ENCODE measurements around the gene PPP1R26.

The PPP1R26 gene

DNA sequence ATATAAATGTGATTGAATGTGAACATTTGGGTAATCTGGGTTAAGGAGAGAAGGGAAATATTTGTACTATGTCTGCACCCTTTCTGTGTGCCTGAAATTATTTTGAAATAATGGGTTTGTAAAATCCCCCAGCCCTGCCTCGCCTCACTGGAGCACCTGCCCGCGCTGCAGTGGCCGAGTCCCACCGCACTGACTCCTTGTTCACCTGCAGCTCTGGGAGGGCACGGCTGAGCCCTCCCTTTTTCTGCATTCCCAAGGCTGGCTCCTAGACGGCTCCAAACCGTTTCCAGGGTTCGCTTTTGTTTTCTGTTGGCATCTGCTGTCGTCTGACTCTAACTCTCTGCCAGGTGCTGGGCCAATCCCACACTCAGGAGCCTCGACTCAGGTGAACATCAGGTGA is 17.6 kb upstream of the PPP1R26 start:
- H3K4me1 ChIP-seq (ENCODE audit: control insufficient read depth in 1 of 2, insufficient read depth in 2 of 2, low read length in 2 of 2) = no peaks in the 10 kb centered on the region
- no peak overlapping the region for H3K4me3 ChIP-seq (ENCODE audit: low read depth in 1 of 2, low read length in 2 of 2)
- H3K9me3 ChIP-seq (ENCODE audit: control insufficient read depth in 1 of 2, low read length in 2 of 2) = no peaks in the 10 kb centered on the region

GRCh38 chr9:135463140-135463539 is 16.4 kb upstream of the PPP1R26 start:
- Histone ChIP-seq H3K27me3 (ENCODE audit: control insufficient read depth in 1 of 2, insufficient read depth in 2 of 2, low read length in 2 of 2) (no peaks in the 10 kb centered on the region), H3K36me3 (ENCODE audit: control insufficient read depth in 1 of 2, insufficient read depth in 2 of 2, low read length in 2 of 2) (no peaks in the 10 kb centered on the region), H3K4me1 (ENCODE audit: control insufficient read depth in 1 of 2, insufficient read depth in 2 of 2, low read length in 2 of 2) (no peaks in the 10 kb centered on the region), H3K9ac (ENCODE audit: low read depth in 1 of 2, low read length in 2 of 2) (no peak overlapping the region), H3K27ac (ENCODE audit: low read depth, low read length) (no peak overlapping the region), H3K9me3 (ENCODE audit: control insufficient read depth in 1 of 2, low read length in 2 of 2) (no peaks in the 10 kb centered on the region), H3K4me3 (ENCODE audit: low read depth in 1 of 2, low read length in 2 of 2) (no peak overlapping the region)

More for the DNA sequence above, 17.6 kb upstream of the PPP1R26 start:
- Histone ChIP-seq H3K9ac (ENCODE audit: low read depth in 1 of 2, low read length in 2 of 2) (no peak overlapping the region), H3K27me3 (ENCODE audit: control insufficient read depth in 1 of 2, insufficient read depth in 2 of 2, low read length in 2 of 2) (peaks cover 0 to under 1% of the 10 kb centered on the region in 2 donors), H3K36me3 (ENCODE audit: control insufficient read depth in 1 of 2, insufficient read depth in 2 of 2, low read length in 2 of 2) (no peaks in the 10 kb centered on the region), H3K27ac (ENCODE audit: low read depth, low read length) (no peak overlapping the region)

- H3K4me3 ChIP-seq (ENCODE audit: low read depth in 1 of 2, low read length in 2 of 2) = no peak overlapping the region
- no peak overlapping the region for H3K9ac ChIP-seq (ENCODE audit: low read depth in 1 of 2, low read length in 2 of 2)
- H3K27me3 ChIP-seq (ENCODE audit: control insufficient read depth in 1 of 2, insufficient read depth in 2 of 2, low read length in 2 of 2) = no peaks in the 10 kb centered on the region
- no peaks in the 10 kb centered on the region for H3K9me3 ChIP-seq (ENCODE audit: control insufficient read depth in 1 of 2, low read length in 2 of 2)
- H3K4me1 ChIP-seq (ENCODE audit: control insufficient read depth in 1 of 2, insufficient read depth in 2 of 2, low read length in 2 of 2) = peaks cover 0 to under 1% of the 10 kb centered on the region in 2 donors
- H3K27ac ChIP-seq (ENCODE audit: low read depth, low read length) = no peak overlapping the region
- H3K36me3 ChIP-seq (ENCODE audit: control insufficient read depth in 1 of 2, insufficient read depth in 2 of 2, low read length in 2 of 2) = no peaks in the 10 kb centered on the region
These were observed 15.4 kb upstream of the PPP1R26 start for GRCh38 chr9:135464181-135464580.

DNA sequence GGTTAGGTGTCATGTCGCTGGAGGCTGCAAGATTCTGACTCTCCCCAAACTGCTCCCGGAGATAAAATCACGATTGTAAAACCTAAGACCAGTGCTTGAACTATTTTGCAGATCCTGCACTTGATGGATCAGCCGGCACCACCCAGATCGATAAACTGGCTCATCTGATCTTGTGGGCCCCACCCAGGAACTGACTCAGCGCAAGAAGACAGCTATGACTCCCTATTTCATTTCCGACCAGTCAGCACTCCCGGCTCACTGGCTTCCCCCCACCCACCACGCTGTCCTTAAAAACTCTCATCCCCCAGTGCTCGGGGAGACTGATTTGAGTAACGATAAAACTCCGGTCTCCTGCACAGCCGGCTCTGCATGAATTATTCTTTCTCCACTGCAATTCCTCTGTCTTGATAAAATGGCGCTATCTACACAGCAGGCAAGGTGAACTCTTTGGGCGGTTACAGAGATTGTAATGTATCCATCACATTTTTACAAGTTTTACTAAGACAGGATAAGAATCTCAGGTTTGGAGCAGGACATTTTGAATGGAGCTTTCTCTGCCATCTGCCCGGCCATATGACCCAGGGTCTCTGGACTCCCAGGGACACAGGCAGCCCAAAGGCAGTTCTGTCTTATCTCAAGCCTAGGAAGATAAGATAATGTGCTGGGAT is 10.6 kb upstream of the PPP1R26 start:
- peaks cover 0 to 4% of the 10 kb centered on the region in 2 donors for H3K27me3 ChIP-seq (ENCODE audit: control insufficient read depth in 1 of 2, insufficient read depth in 2 of 2, low read length in 2 of 2)
- H3K36me3 ChIP-seq (ENCODE audit: control insufficient read depth in 1 of 2, insufficient read depth in 2 of 2, low read length in 2 of 2) = no peaks in the 10 kb centered on the region
- peaks cover 0 to 3% of the 10 kb centered on the region in 2 donors for H3K4me1 ChIP-seq (ENCODE audit: control insufficient read depth in 1 of 2, insufficient read depth in 2 of 2, low read length in 2 of 2)
- no peak overlapping the region for H3K27ac ChIP-seq (ENCODE audit: low read depth, low read length)
- no peak overlapping the region for H3K9ac ChIP-seq (ENCODE audit: low read depth in 1 of 2, low read length in 2 of 2)
- peak overlapping the region in 1 of 2 donors; percentile 43 for H3K4me3 ChIP-seq (ENCODE audit: low read depth in 1 of 2, low read length in 2 of 2)
- no peaks in the 10 kb centered on the region for H3K9me3 ChIP-seq (ENCODE audit: control insufficient read depth in 1 of 2, low read length in 2 of 2)

DNA sequence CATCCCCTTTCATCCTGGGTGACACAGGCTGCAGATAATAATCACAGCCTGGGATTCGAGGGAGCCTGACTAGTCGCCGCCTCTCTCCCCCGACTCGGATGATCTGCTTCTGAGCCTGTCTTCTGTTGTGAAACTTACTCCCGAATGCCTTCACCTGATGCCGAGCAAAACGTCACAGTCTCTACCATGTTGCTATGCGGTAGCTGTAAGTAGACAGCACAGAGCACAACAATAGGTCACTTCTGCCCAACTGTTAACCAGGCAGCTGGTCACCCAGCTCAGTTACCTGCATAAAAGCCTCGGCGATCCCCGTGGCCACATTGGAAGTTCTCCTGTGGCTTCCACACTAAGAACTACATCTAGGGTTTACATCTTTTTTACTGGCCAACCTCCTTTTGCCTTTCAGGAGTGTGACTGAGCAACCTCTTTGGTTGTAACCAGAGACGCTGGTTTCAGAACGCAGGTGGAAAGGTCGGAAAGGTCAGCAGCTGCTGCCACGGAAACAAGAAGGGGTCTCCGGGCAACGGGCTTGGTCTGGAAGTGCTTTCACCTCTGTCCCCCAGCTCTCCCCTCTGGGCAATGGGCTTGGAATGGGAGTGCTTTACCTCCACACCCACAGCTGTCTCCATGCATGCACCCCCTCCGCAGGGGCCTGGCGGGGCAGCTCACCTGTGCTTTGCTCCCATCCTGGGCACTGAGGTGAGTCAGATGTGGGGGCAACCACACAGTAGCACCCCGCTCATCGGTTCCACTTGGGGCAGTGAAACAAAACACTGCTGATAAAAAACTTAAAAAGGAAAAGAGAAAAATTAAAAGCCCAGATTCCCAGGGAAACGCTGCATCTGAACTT is 7.6 kb upstream of the PPP1R26 start:
- no peak overlapping the region for H3K9ac ChIP-seq (ENCODE audit: low read depth in 1 of 2, low read length in 2 of 2)
- H3K9me3 ChIP-seq (ENCODE audit: control insufficient read depth in 1 of 2, low read length in 2 of 2) = no peaks in the 10 kb centered on the region
- H3K36me3 ChIP-seq (ENCODE audit: control insufficient read depth in 1 of 2, insufficient read depth in 2 of 2, low read length in 2 of 2) = no peaks in the 10 kb centered on the region
- peaks cover 0 to 4% of the 10 kb centered on the region in 2 donors for H3K27me3 ChIP-seq (ENCODE audit: control insufficient read depth in 1 of 2, insufficient read depth in 2 of 2, low read length in 2 of 2)
- H3K4me1 ChIP-seq (ENCODE audit: control insufficient read depth in 1 of 2, insufficient read depth in 2 of 2, low read length in 2 of 2) = peaks cover 0 to 3% of the 10 kb centered on the region in 2 donors
- no peak overlapping the region for H3K4me3 ChIP-seq (ENCODE audit: low read depth in 1 of 2, low read length in 2 of 2)
- H3K27ac ChIP-seq (ENCODE audit: low read depth, low read length) = no peak overlapping the region

GRCh38 chr9:135473972-135474543 is 5.5 kb upstream of the PPP1R26 start:
- H3K27me3 ChIP-seq (ENCODE audit: control insufficient read depth in 1 of 2, insufficient read depth in 2 of 2, low read length in 2 of 2) = peaks cover 0 to 4% of the 10 kb centered on the region in 2 donors
- no peaks in the 10 kb centered on the region for H3K36me3 ChIP-seq (ENCODE audit: control insufficient read depth in 1 of 2, insufficient read depth in 2 of 2, low read length in 2 of 2)
- no peak overlapping the region for H3K9ac ChIP-seq (ENCODE audit: low read depth in 1 of 2, low read length in 2 of 2)
- peaks cover 3 to 4% of the 10 kb centered on the region in 2 donors for H3K4me1 ChIP-seq (ENCODE audit: control insufficient read depth in 1 of 2, insufficient read depth in 2 of 2, low read length in 2 of 2)
- H3K9me3 ChIP-seq (ENCODE audit: control insufficient read depth in 1 of 2, low read length in 2 of 2) = no peaks in the 10 kb centered on the region
- H3K27ac ChIP-seq (ENCODE audit: low read depth, low read length) = no peak overlapping the region
- no peak overlapping the region for H3K4me3 ChIP-seq (ENCODE audit: low read depth in 1 of 2, low read length in 2 of 2)

GRCh38 chr9:135474915-135475314 is 4.7 kb upstream of the PPP1R26 start:
- Histone ChIP-seq H3K36me3 (ENCODE audit: control insufficient read depth in 1 of 2, insufficient read depth in 2 of 2, low read length in 2 of 2) (no peaks in the 10 kb centered on the region), H3K4me1 (ENCODE audit: control insufficient read depth in 1 of 2, insufficient read depth in 2 of 2, low read length in 2 of 2) (peaks cover 0 to 4% of the 10 kb centered on the region in 2 donors), H3K27ac (ENCODE audit: low read depth, low read length) (no peak overlapping the region), H3K9me3 (ENCODE audit: control insufficient read depth in 1 of 2, low read length in 2 of 2) (no peaks in the 10 kb centered on the region), H3K27me3 (ENCODE audit: control insufficient read depth in 1 of 2, insufficient read depth in 2 of 2, low read length in 2 of 2) (peaks cover 0 to 4% of the 10 kb centered on the region in 2 donors), H3K4me3 (ENCODE audit: low read depth in 1 of 2, low read length in 2 of 2) (no peak overlapping the region), H3K9ac (ENCODE audit: low read depth in 1 of 2, low read length in 2 of 2) (no peak overlapping the region)

DNA sequence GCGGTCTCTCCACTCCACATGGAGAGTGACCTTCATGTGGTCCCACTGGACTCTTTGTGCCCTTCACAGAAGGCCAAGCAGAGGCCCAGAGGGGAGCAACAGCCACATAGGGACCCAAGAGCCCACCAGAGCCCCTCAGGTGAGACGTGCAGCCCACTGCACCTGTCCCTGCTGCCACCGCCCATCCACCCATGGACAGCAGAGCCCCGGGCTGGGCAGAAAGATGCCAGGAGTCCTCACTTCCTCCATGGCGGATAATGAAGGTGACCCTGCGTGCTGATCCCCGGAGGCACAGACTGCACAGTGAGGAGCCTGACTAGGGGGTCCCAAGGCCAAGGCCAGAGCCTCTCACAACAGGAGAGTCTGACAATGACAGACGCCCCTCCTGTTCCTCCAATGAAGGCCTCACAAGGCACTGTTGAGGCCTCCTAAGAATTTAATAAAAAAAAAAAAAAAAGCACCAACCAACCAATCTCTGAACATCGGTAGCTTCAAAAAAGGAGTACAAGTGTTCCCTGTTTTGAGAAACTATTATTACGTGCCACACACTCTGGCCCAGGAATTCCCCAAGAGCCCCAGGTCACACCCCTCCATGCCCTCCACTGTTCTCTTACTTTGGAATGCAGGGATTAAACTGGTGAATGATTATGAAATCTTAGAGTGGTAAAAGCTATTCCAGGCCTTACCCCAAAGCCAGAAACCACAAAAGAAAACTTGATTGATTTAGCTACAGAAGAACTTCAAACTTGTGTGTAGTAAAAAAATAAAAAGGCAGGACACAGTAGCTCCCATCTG is 2.8 kb upstream of the PPP1R26 start:
- H3K9ac ChIP-seq (ENCODE audit: low read depth in 1 of 2, low read length in 2 of 2) = no peak overlapping the region
- H3K27me3 ChIP-seq (ENCODE audit: control insufficient read depth in 1 of 2, insufficient read depth in 2 of 2, low read length in 2 of 2) = no peaks in the 10 kb centered on the region
- no peaks in the 10 kb centered on the region for H3K9me3 ChIP-seq (ENCODE audit: control insufficient read depth in 1 of 2, low read length in 2 of 2)
- no peak overlapping the region for H3K4me3 ChIP-seq (ENCODE audit: low read depth in 1 of 2, low read length in 2 of 2)
- H3K4me1 ChIP-seq (ENCODE audit: control insufficient read depth in 1 of 2, insufficient read depth in 2 of 2, low read length in 2 of 2) = peaks cover 5 to 12% of the 10 kb centered on the region in 2 donors
- H3K36me3 ChIP-seq (ENCODE audit: control insufficient read depth in 1 of 2, insufficient read depth in 2 of 2, low read length in 2 of 2) = no peaks in the 10 kb centered on the region
- no peak overlapping the region for H3K27ac ChIP-seq (ENCODE audit: low read depth, low read length)

DNA sequence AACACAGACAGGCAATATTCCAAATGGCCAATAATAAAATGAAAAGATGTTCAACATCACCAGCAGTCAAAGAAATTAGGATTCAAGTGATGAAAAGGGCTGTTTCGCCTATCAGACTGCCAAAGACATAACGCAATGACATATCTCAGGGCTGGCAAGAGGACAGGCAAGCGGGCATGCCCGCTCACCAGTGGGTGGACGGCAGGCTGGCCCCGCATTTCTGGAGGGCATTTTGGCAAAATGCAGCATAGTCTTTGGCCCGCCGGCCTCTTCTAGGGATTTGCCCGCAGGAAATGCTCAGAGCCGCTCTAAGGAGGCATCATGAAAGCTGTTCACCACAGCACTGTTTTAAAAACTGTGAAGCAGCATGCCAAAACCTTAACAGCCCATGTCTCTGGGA is 1.4 kb upstream of the PPP1R26 start:
- Histone ChIP-seq H3K4me1 (ENCODE audit: control insufficient read depth in 1 of 2, insufficient read depth in 2 of 2, low read length in 2 of 2) (peaks cover 5 to 12% of the 10 kb centered on the region in 2 donors), H3K9ac (ENCODE audit: low read depth in 1 of 2, low read length in 2 of 2) (no peak overlapping the region), H3K4me3 (ENCODE audit: low read depth in 1 of 2, low read length in 2 of 2) (no peak overlapping the region), H3K27me3 (ENCODE audit: control insufficient read depth in 1 of 2, insufficient read depth in 2 of 2, low read length in 2 of 2) (no peaks in the 10 kb centered on the region), H3K36me3 (ENCODE audit: control insufficient read depth in 1 of 2, insufficient read depth in 2 of 2, low read length in 2 of 2) (no peaks in the 10 kb centered on the region), H3K9me3 (ENCODE audit: control insufficient read depth in 1 of 2, low read length in 2 of 2) (no peaks in the 10 kb centered on the region), H3K27ac (ENCODE audit: low read depth, low read length) (no peak overlapping the region)

Data from duodenal mucosa (tissue), 2 donors.